GM21576 (cell line): Measurements from ENCODE around the gene CKAP2L.
"Not testable (repeated sequence)": the region's sequence is repeated elsewhere in the genome, so short reads cannot be mapped to it uniquely, and the experiment has no call there.

Source experiments
- ATAC-seq: cut with Tn5 transposase; IDR thresholded peaks from one replicate; pipeline ENCODE4 v1.9.1; 2021; ENCODE audit warnings: mild to moderate bottlenecking, moderate library complexity; ENCODE audit not compliant: unreplicated experiment

The CKAP2L gene

GRCh38 chr2:112728029-112728362 is 36.4 kb downstream of the CKAP2L start:
- no peak for ATAC-seq

GRCh38 chr2:112727276-112728028 is 37.0 kb downstream of the CKAP2L start:
- ATAC-seq, result no peak

DNA sequence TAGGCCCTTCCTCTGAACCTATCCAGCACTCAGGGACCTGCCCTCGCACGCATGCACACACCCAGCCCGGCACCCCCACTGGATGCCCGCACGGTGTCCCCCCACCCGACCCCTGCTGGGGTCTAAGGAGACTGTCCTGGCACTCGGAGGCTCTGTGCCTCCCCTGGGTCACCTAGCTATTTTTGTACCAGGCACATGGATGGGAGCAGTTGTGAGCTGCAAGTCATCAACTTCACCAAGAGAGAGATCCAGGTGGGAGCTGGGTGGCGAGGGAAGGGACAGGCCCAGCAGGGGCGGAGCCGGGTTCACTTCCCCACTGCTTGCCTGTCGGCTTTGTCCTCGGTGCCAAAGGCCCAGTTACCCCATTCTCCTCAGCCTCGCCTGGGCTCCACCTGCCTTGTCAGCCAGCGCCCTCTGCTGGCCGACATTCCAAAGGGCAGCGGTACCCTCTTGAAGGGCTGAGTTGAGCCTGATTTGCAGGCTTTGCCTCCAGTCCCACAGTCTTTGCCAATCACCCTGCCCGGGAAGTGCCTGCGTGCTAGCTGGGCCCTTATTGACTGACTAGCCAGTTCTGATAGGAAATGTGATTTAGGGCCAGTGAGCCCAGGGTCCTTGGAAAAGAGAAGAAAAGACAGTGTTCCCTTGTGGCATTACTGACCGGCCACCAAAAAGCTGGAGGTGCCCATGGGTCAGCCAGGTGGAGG is 37.8 kb downstream of the CKAP2L start:
- peak; percentile 67 for ATAC-seq

DNA sequence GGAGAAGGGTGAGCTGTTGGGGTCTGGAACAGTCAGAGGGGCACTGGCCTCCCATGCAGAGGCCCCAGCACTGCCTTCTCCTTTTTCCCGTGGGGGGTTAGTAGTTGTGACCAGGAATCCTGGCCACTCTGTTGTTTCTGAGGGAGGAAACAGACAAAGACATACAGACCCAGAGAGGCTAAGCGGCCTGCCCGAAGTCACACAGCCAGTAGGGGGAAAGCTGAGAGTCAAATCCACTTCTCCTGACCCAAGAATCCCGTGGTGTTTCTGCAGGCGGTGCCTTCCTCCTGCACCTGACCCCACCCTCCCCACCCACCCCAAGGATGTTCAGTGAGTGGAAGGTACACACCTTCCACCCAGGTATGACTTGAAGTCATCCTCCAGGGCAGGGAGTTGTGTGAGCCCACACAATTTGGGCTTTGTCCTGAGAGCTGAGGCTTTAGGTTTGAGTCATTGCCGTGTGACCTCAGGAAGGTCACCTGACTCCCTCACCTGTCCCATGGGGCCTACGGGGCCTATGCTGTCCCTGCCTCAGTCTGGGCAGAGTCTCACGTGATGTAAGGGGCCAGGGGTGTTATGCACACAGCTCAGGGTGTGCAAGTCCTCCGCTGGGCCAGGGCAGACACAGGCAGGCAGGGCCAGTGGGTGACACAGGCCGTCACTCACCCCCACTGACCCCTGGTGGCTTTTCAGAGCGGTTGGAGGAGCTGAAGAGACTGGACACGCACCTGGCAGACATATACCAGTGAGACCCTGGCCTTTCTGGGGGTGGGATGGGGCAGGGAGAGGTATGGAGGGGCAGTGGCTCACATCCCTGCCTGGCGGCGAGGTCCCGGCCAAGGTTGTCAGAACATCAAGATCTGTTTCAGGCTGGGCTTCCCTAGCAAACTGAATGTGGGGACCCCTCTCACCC is 38.6 kb downstream of the CKAP2L start:
- no peak for ATAC-seq

DNA sequence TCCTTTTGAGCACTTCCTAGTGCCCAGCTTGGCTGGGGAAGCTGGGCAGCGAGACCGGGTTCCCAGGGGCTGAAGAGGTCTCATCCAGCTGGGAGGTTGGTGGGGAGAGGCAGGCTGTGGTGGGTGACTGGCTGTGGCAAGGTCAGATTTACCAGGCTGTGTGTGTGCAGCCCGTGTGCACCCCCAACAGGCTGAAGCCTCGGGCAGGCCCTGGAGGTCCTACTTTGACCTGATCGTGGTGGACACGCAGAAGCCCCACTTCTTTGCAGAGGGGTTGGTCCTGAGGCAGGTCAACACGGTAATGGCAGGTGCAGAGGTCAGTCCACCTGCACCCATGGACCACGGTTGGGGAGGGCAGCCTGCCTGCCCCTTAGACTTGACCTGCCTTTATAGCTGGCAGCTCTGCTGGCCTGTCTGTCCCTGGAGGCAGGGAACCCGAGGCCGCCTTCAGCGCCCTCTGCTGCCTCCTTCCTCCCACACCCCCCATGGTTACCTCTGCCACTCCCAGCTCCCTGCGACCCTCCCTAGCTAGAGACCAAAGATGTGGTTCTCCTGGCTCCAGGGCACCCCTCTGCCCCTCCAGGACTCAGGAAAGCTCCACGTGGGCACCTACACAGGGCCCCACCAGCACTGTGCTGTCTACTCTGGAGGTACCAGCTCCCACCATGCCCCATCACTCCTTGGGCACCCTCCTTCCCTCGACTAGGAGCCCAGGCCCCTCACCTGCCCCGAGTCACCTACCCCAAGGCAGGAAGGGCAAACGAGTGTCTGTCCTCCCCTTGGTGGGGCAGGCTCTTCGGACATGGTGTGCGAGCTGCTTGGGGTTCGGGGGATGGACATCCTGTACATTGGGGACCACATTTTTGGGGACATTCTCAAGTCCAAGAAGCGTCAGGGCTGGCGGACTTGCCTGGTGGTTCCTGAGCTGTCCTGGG is 39.6 kb downstream of the CKAP2L start:
- ATAC-seq, result no peak

DNA sequence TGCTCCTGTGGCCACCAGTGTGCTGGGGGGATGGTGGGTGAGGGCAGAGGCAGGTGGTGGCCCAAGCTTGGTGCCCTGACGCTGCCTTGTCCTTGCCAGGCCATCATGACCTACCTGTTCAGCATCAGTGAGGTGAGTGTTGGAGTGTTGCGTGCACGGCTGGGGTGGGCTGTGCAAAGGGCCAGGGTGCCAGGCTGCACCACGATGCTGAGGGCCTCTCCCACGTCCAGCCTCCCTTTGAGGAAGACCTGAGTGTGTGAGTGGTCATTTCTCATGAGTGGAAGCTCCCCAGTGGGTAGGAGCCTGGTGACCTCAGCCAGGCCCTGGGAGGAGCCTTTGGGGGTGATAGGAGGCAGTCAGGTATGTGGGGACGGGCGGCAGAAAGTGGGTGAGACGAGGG is 40.4 kb downstream of the CKAP2L start:
- no peak for ATAC-seq

DNA sequence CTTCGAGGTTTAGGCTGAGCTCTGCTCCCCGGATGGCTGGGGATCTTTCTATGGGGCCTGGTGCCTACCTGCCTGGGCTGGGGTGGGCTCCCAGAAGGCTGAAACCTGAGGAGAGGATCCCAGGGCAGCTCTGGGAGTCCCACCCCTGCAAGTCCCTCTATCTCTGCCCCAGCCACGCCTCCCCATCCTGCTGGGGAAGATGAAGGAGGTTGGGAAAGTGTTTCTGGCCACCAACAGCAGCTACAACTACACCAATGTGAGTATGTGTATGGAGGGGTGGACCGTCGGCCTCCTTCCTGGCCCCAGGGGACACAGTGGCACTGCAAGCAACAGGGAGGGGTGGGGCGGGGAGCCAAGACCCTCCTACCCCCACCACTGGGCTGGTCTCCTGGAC is 40.9 kb downstream of the CKAP2L start:
- no peak for ATAC-seq

DNA sequence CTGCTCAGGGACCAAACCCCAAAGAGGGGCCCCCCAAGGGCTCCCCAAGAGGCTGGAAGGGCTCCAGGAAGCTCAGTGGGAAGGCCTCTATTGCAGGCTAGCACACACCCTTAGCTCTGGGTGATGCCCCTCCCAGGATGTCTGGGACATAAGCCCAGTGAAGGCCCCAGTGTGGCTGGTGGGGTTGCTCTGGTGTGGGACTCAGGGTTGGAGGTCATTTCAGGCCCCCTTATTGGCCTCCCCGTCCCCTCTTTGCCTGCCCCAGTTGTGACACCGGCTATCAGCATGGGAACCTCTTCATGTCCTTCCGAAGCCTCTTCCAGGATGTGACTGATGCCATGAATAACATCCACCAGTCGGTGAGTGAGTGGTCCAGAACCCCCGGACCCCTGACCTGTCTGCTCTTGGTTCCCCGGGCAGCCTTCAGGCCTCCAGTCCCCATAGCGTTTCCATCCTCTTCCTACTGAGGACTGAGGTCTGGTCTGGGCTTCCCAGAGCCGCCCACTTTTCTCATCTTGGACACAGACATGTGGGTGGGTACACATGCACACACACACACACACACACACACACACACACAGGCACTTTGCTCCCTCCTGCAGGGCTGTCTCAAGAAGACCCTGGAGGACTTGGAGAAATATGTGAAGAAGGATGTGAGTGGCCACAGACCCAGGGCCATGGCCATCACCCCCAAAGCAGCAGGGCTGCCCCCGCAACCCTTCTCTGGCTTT is 41.4 kb downstream of the CKAP2L start:
- ATAC-seq, result no peak

DNA sequence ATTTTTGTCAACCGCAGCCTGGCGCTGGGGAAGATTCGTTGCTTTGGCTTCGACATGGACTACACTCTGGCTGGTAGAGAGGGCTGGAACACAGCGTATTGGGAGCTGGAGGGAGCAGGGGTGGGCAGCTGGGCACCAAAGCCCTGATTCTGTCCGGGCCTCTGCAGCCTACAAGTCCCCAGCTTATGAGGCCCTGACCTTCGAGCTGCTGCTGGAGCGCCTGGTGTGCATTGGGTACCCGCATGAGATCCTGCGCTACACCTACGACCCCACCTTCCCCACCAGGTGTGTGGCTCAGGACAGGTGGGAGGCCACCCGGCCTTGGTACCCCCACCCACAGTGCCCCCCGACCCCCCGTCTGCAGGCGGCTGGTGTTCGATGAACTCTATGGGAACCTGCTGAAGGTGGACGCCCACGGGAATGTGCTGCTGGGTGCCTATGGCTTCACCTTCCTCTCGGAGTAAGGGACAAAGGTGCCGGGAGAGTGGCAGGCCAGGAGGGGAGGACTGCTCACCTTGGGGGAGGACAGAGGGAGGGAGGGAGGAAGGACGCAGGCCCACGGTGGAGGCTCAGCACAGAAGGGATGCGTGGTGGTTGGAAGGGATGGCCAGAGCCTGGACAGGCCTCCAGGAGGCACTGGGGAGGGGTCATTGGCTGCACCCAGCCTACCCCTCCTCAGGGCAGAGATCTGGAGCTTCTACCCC is 42.4 kb downstream of the CKAP2L start:
- no peak for ATAC-seq

DNA sequence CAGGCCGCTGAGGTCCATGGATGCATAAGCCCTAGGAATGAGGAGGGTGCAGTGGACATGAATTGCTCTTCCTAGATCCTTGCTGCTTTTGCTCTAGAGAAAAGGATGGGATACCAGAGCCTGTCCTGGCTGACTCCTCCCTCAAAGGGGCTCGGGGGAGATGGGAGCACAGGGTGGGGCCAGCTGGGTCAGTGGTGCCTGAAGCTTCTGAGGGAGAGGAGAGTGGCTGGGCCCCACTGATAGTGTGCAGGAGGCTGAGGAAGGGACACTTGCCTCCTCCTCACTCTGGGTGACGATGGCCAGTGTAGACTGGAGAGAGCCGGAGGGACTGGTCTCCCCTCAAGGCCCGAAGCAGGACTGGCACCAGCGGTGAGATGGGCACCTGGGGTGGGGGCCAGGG is 43.6 kb downstream of the CKAP2L start, which contains the start of gene NT5DC4:
Gene NT5DC4, plus strand, starts transcription at position 236 of the 400 bp plus-strand sequence. Its CDS starts 60 bp downstream, at position 296.
- ATAC-seq, result no peak

DNA sequence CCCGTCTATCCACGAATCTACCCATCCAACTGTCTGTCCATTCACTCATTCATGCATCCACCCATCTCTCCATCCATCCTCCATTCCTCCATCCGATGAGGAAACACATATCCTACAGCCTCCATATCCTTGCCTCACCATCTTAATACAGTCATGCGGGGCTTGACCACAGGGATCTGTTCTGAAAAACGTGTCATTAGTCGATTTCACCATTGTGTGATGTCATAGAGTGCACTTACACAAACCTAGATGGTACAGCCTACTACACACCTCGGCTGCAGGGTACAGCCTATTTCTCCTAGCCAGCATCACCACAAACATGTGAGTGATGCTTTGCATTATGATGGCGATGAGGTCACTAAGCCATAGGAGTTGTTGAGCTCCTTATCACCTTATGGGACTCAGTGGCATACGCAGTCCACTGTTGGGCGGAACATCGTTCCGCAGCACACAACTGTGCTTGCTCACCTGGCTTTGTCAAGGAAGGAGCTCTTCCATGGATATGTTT is 45.5 kb downstream of the CKAP2L start:
- no peak for ATAC-seq

- ATAC-seq, result not testable (repeated sequence)
Observed at GRCh38 chr2:112716826-112717352, 47.5 kb downstream of the CKAP2L start.

GRCh38 chr2:112716094-112716493 is 48.3 kb downstream of the CKAP2L start:
- not testable (repeated sequence) for ATAC-seq

- ATAC-seq, result no peak
Observed at GRCh38 chr2:112714836-112715631, 49.4 kb downstream of the CKAP2L start.

- ATAC-seq, result no peak
Observed at GRCh38 chr2:112714331-112714730, 50.1 kb downstream of the CKAP2L start.

DNA sequence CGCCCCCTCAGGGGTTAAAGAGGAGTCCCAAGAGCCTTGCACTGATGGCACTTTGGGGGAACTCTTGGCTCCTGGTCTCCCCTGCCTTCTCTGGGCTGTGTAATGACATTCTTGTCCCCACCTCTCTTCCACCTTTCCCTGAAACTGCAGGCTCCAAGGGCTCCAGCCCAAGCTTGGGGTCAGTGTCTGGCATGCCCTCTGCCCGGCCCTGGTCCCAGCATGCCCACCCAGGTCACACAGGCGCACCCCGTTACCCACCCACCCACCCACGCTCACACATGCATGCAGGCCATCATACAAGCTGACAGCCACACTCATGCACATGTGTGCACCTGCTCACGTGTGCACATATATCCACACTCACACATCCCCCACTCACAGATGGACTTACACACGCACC is 50.5 kb downstream of the CKAP2L start:
- no peak for ATAC-seq

DNA sequence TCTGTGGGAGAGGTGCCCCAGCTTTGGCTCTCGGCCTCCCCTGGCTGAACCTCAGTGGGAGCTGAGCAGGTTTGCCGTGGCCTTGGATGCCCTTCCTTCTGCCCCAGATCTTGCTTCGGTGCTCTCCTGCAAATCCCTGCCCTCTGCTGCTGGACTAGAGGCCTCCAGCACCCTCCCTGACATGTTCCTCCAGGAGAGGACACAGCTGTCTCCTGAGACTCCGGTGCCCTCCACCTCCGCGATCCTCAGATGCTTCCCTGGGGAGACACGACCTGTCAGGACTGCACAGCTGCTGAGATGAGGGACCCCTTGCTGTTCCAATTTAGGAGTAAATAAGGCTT is 50.9 kb downstream of the CKAP2L start:
- ATAC-seq, result no peak
